T-helper 2 cell (primary cell): ENCODE data around the gene MPC1.
"Not testable (repeated sequence)": the region's sequence is repeated elsewhere in the genome, so short reads cannot be mapped to it uniquely, and the experiment has no call there.

ENCODE experiments used
- DNase-seq, 5 experiments: peaks; one replicate each; pipeline versions ENCODE4 v3.0.0 to v3.0.0-alpha.2; 2012 to 2022

The MPC1 gene

GRCh38 chr6:166406197-166406596, 23.5 kb upstream of the MPC1 start:
- no peak for DNase-seq

GRCh38 chr6:166405386-166405785, 22.6 kb upstream of the MPC1 start:
- no peak for DNase-seq

GRCh38 chr6:166402582-166403277, 20.0 kb upstream of the MPC1 start:
- DNase-seq = no peak

GRCh38 chr6:166400649-166401250, 18.0 kb upstream of the MPC1 start:
- DNase-seq = peak in 4 of 5 experiments; percentile 19 to 69 (median 40)

- DNase-seq = no peak
These were observed 17.4 kb upstream of the MPC1 start for GRCh38 chr6:166400181-166400580.

GRCh38 chr6:166398348-166398747, 15.6 kb upstream of the MPC1 start:
- DNase-seq = no peak

- no peak for DNase-seq
These were observed 15.1 kb upstream of the MPC1 start for GRCh38 chr6:166397849-166398248.

- no peak for DNase-seq
These were observed 13.0 kb upstream of the MPC1 start for GRCh38 chr6:166395778-166396177.

- no peak for DNase-seq
These were observed 12.6 kb upstream of the MPC1 start for GRCh38 chr6:166395351-166395750.

GRCh38 chr6:166394036-166394892, 11.5 kb upstream of the MPC1 start:
- DNase-seq = no peak

GRCh38 chr6:166393535-166393823, 10.7 kb upstream of the MPC1 start:
- DNase-seq = no peak

GRCh38 chr6:166392755-166393534, 10.2 kb upstream of the MPC1 start:
- DNase-seq = not testable (repeated sequence)

- no peak for DNase-seq
These were observed 6.4 kb upstream of the MPC1 start for GRCh38 chr6:166389119-166389518.

- DNase-seq = no peak
These were observed 5.7 kb upstream of the MPC1 start for GRCh38 chr6:166388290-166389004.

GRCh38 chr6:166387642-166388289, 5.0 kb upstream of the MPC1 start:
- no peak for DNase-seq

- DNase-seq = not testable (repeated sequence)
These were observed 4.4 kb upstream of the MPC1 start for GRCh38 chr6:166387098-166387497.

- DNase-seq = no peak
These were observed 3.4 kb upstream of the MPC1 start for GRCh38 chr6:166386111-166386510.

- peak in 1 of 5 experiments; percentile 16 for DNase-seq
These were observed 1.1 kb upstream of the MPC1 start for GRCh38 chr6:166383802-166384363.

- DNase-seq = no peak
These were observed 224 bp downstream of the MPC1 start for GRCh38 chr6:166382500-166382932.

GRCh38 chr6:166381733-166382499, 824 bp downstream of the MPC1 start:
- peak; percentile 28 to 73 (median 51) for DNase-seq

- no peak for DNase-seq
These were observed 1.4 kb downstream of the MPC1 start for GRCh38 chr6:166381381-166381732.
